Measurements from ENCODE around the gene RPL10A.

The RPL10A gene

GRCh38 chr6:35470663-35471120 lies 2.5 kb downstream of the RPL10A start:
- in situ Hi-C loops (cut with HindIII; ENCODE audit: low pct_ligation_motif_present, low pct_unique_long_range_greater_than_20kb, low sequenced_read_pairs) = no loop called here
- DNase-seq = no peak

DNA sequence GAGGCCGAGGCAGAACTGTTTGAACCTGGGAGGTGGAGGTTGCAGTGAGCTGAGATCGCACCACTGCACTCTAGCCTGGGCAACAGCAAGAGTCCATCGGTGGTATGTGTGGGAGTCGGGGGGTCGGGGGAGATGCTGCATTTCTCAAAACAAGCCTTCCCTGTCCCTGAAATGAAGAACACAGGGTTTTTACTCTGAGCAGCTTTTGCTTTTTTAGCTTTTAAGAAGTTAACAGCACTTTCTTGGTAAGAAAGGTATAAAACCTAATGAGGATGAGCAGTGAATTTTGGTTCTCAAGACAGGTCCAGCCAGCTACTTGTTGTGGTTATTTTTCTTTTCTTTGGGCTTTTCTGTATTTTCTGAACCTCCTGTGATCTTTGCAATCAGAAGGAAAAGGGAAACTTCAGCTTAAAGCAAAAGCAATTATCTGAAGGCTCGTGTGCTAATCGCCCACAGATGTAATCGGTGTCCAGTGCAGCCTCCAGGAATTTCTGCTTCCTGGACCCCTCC lies 3.7 kb downstream of the RPL10A start:
- no peak for DNase-seq
- in situ Hi-C loops (cut with HindIII; ENCODE audit: low pct_ligation_motif_present, low pct_unique_long_range_greater_than_20kb, low sequenced_read_pairs) = no loop called here

DNA sequence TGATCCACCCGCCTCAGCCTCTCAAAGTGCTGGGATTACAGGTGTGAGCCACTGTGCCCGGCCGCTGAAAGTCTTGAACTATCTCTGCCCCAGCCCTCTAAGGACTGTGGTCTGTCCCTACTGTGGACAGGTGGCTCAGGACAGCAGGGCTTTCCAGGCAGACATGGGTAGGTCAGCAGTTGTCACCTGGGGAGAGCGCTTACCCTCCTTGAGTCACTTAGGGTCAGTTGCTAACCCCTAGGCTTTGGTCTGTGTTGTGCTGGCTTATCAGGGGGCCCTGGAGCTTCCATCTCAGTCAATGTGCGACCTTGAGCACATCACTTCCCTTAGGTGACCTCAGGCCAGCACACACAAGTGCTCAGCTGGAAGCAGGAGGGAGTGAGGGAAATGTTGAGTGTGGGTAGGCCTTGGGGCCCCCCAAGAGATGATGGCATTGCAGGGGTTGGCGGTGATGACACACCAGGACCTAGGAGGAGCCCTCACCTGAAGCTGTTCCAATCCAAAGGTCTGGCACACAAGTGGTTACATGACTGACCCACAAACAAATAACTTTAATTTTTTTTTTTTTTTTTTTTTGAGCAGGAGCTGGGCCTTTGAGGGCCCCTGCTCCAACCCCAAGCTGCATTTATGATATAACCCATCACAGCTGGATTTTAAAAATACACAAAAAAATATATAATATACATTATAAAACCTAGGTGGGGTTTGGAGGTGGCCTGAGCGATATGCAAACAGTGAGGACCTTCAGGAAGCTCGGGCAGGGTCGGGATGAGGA lies 5.1 kb downstream of the RPL10A start:
- in situ Hi-C loops (cut with HindIII; ENCODE audit: low pct_ligation_motif_present, low pct_unique_long_range_greater_than_20kb, low sequenced_read_pairs) = no loop called here

DNA sequence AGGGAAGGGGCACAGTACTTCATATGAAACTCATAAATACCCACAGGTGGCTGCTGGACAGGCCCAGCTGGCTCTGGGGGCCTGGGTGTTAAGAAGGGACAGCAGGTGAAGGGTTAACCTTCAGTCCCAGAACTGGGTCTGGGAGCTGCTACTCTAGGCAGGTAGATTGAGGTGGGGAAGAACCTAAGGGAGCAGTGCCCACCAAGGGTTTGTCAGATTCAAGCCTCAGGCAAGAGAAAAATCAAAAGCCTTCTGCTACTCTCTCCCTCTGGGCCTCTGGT lies 5.6 kb downstream of the RPL10A start:
- DNase-seq = no peak
- in situ Hi-C loops (cut with HindIII; ENCODE audit: low pct_ligation_motif_present, low pct_unique_long_range_greater_than_20kb, low sequenced_read_pairs) = no loop called here

More for the DNA sequence above, 5.1 kb downstream of the RPL10A start:
- no peak for DNase-seq

- in situ Hi-C loops (cut with HindIII; ENCODE audit: low pct_ligation_motif_present, low pct_unique_long_range_greater_than_20kb, low sequenced_read_pairs) = no loop called here
- DNase-seq = no peak
Observed at GRCh38 chr6:35474131-35474941, 6.1 kb downstream of the RPL10A start.

GRCh38 chr6:35474942-35475570 lies 6.9 kb downstream of the RPL10A start:
- DNase-seq = no peak
- in situ Hi-C loops (cut with HindIII; ENCODE audit: low pct_ligation_motif_present, low pct_unique_long_range_greater_than_20kb, low sequenced_read_pairs) = no loop called here

- no peak for DNase-seq
Observed at GRCh38 chr6:35475573-35475972, 7.4 kb downstream of the RPL10A start.

GRCh38 chr6:35476004-35476403 lies 7.8 kb downstream of the RPL10A start:
- DNase-seq = no peak
- in situ Hi-C loops (cut with HindIII; ENCODE audit: low pct_ligation_motif_present, low pct_unique_long_range_greater_than_20kb, low sequenced_read_pairs) = no loop called here

More at GRCh38 chr6:35475573-35475972, 7.4 kb downstream of the RPL10A start:
- in situ Hi-C loops (cut with HindIII; ENCODE audit: low pct_ligation_motif_present, low pct_unique_long_range_greater_than_20kb, low sequenced_read_pairs) = no loop called here

DNA sequence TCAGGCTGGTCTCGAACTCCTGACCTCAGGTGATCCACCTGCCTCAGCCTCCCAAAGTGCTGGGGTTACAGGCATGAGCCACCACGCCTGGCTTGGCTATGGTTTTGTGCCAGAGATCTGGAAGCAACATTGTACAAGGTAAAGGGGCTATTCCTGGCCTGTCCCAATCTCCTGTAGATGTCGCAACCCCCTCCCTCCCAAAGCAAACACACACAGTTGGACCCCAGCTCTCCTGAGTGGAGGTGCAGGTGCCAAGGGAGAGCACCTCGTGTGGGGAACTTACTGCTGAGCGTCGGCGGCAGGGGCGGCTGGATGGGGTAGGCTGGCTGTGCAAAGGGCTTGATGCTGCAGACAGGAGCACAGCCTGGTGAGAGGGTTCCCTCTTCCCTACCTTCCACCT lies 8.8 kb downstream of the RPL10A start:
- in situ Hi-C loops (cut with HindIII; ENCODE audit: low pct_ligation_motif_present, low pct_unique_long_range_greater_than_20kb, low sequenced_read_pairs) = no loop called here
- DNase-seq = no peak

- DNase-seq = no peak
- in situ Hi-C loops (cut with HindIII; ENCODE audit: low pct_ligation_motif_present, low pct_unique_long_range_greater_than_20kb, low sequenced_read_pairs) = no loop called here
Observed at GRCh38 chr6:35477551-35478179, 9.5 kb downstream of the RPL10A start.

GRCh38 chr6:35478259-35478658 lies 10.1 kb downstream of the RPL10A start:
- in situ Hi-C loops (cut with HindIII; ENCODE audit: low pct_ligation_motif_present, low pct_unique_long_range_greater_than_20kb, low sequenced_read_pairs) = no loop called here
- DNase-seq = no peak

DNA sequence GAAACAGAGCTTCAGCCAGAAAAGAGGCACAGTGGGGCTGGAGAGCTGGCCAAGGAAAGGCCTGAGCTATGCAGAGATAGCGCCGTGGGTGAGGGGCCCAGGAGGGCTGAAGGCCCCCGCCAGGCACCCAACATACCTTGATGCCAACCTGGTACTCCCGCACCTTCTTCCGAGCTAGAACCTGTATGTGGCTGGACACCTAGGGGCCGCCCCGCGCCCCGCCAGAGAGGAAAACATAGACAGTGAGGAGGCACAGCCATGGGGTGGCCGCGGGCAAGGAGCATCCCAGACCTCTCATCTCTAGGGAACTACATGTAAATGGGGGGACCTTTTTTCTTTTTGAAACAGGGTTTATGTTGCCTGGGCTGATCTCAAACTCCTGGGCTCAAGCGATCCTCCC lies 12.0 kb downstream of the RPL10A start:
- DNase-seq = no peak
- in situ Hi-C loops (cut with HindIII; ENCODE audit: low pct_ligation_motif_present, low pct_unique_long_range_greater_than_20kb, low sequenced_read_pairs) = no loop called here

GRCh38 chr6:35481226-35481625 lies 13.0 kb downstream of the RPL10A start:
- no peak for DNase-seq
- in situ Hi-C loops (cut with HindIII; ENCODE audit: low pct_ligation_motif_present, low pct_unique_long_range_greater_than_20kb, low sequenced_read_pairs) = no loop called here

GRCh38 chr6:35483062-35483461 lies 14.9 kb downstream of the RPL10A start:
- in situ Hi-C loops (cut with HindIII; ENCODE audit: low pct_ligation_motif_present, low pct_unique_long_range_greater_than_20kb, low sequenced_read_pairs) = no loop called here
- no peak for DNase-seq

DNA sequence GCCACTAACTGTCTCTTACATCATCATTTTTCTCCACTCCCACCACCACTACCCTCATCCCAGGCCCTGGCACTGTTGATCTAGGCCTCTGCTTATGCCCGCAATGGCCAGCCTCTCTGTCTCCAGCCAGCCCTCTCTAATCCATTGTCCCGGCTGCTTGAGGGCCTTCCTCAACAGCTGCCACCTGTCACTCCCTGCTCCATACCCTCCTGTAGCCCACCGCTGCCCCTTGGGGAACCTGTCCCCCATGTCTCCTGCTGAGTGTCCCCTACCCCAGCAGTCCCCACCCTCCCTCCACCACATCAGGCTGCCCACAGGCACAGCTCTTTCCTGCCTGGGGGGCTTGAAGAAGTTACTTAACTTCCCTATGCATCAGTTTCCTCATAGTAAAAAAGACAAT lies 15.3 kb downstream of the RPL10A start:
- in situ Hi-C loops (cut with HindIII; ENCODE audit: low pct_ligation_motif_present, low pct_unique_long_range_greater_than_20kb, low sequenced_read_pairs) = no loop called here
- DNase-seq = no peak

GRCh38 chr6:35483893-35484645 lies 15.9 kb downstream of the RPL10A start:
- in situ Hi-C loops (cut with HindIII; ENCODE audit: low pct_ligation_motif_present, low pct_unique_long_range_greater_than_20kb, low sequenced_read_pairs) = no loop called here
- no peak for DNase-seq

DNA sequence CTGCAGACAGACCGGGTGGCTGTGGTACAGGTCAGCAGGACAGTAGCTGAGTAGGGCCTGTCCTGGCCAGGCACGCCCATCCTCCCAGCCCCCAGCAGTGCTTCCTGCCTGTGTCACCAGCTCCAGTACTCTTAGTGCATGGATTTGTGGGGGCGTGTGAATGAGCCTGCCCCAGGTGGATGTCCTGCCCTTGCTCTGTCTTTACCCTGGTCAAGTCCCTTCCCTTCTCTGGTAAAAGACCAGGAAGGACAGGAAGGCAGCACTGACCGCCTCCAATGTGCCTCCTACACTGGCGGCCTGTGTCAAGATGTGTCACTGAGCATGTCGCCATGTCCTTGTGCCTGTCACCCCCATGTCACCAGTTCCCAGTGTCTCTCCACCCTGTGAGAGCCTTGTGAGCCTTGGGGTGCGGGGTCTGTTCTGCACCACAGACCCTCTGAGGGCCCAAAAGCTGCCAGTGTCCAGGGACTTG lies 16.8 kb downstream of the RPL10A start:
- DNase-seq = no peak
- in situ Hi-C loops (cut with HindIII; ENCODE audit: low pct_ligation_motif_present, low pct_unique_long_range_greater_than_20kb, low sequenced_read_pairs) = no loop called here

DNA sequence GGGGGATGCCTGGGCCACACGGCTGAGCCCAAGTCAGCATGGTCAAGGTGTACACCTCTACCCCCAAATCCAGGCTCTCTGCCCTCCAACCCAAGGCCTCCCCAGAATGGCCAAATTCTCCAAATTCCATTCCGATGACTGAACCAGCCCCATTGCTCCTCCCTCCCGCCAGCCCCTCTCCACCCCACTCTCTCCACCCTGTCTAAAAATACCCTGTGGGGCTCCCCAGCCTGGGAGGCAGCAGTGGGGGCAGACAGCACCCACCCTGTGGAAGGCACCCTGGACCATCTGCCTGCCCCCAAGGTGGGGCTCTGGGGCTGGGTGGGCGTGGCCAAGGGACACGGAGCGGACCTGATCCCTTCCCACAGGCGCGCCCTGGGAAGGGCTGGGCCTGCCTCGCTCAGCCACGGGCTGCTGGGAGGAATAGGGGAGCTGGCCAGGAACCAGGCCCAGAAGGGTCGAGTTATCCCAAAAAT lies 17.2 kb downstream of the RPL10A start:
- peak; percentile 74 for DNase-seq
- in situ Hi-C loops (cut with HindIII; ENCODE audit: low pct_ligation_motif_present, low pct_unique_long_range_greater_than_20kb, low sequenced_read_pairs) = no loop called here
